OCI-LY3 (cell line): ENCODE data around the gene DIO1.
A peak's percentile ranks its signal among the peaks of the same experiment; 100 is the strongest.

Source experiments
- H2AFZ ChIP-seq: fragments of 200-600, 300-600 bp; shearing (Covaris generic); 2 replicates; pipeline ENCODE4 v1.6.0; 2014; ENCODE audit warnings: antibody characterized with exemption, low read depth, low read length
- H3K27ac ChIP-seq: fragments of 200-600, 300-600 bp; sonication (generic); 2 replicates; pipeline ENCODE4 v1.5.1; 2014; ENCODE audit warnings: mild to moderate bottlenecking, low read length, moderate library complexity, mixed read lengths
- H3K27me3 ChIP-seq: fragments of 200-600, 300-600 bp; sonication (generic); 2 replicates; pipeline ENCODE4 v1.6.1; 2014; ENCODE audit warnings: low read depth, low read length, mixed read lengths
- H3K36me3 ChIP-seq: fragments of 200-600, 300-600 bp; sonication (generic); replicated peaks from 2 replicates; pipeline ENCODE3; 2014; ENCODE audit warnings: low read depth, low read length, mixed read lengths
- H3K4me1 ChIP-seq: fragments of 300-600, 200-600 bp; sonication (generic); 2 replicates; pipeline ENCODE4 v1.6.1; 2014; ENCODE audit warnings: low read length, mixed read lengths
- H3K4me2 ChIP-seq: fragments of 200-600, 300-600 bp; sonication (generic); 2 replicates; pipeline ENCODE4 v1.6.1; 2014; ENCODE audit warnings: low read length, mixed read lengths
- H3K4me3 ChIP-seq: fragments of 300-600, 200-600 bp; sonication (generic); 2 replicates; pipeline ENCODE4 v1.5.1; 2014; ENCODE audit warnings: antibody characterized with exemption, mild to moderate bottlenecking, low read length, moderate library complexity
- H3K79me2 ChIP-seq: fragments of 300-600, 200-600 bp; shearing (Covaris generic); 2 replicates; pipeline ENCODE4 v1.6.1; 2014; ENCODE audit warnings: mild to moderate bottlenecking, low read length, mixed read lengths
- H3K9ac ChIP-seq: fragments of 300-600, 200-600 bp; shearing (Covaris generic); 2 replicates; pipeline ENCODE4 v1.6.0; 2014; ENCODE audit warnings: mild to moderate bottlenecking, low read length, moderate library complexity
- H3K9me3 ChIP-seq: fragments of 200-600, 300-600 bp; shearing (Covaris generic); 2 replicates; pipeline ENCODE4 v1.6.1; 2014; ENCODE audit warnings: low read length, mixed read lengths; ENCODE audit not compliant: insufficient read depth
- H4K20me1 ChIP-seq: fragments of 200-600, 300-600 bp; sonication (generic); 2 replicates; pipeline ENCODE4 v1.6.1; 2016; ENCODE audit warnings: low read length, mixed read lengths; ENCODE audit not compliant: insufficient read depth
- EZH2phosphoT487 ChIP-seq: fragments of 200-600 bp; shearing (Covaris generic); IDR thresholded peaks from 2 replicates; pipeline ENCODE4 v1.6.1; 2018; ENCODE audit warnings: antibody characterized with exemption, mixed run types, low read depth
- TF ChIP-seq, protein P1 (sequence below): fragments of 200-600, 300-600 bp; sonication (generic); IDR thresholded peaks from 2 replicates; pipeline ENCODE4 v1.5.1; 2014; ENCODE audit warnings: antibody characterized with exemption, low read length, low read depth

DIO1 gene

GRCh38 chr1:53957194-53957818 is 63.3 kb downstream of the DIO1 start:
- Histone ChIP-seq H3K4me2 (no peak overlapping the region), H3K4me3 (no peak overlapping the region)

GRCh38 chr1:53959664-53960250 is 65.8 kb downstream of the DIO1 start:
- H3K79me2 ChIP-seq = no peaks in the 10 kb centered on the region
- TF ChIP-seq, protein P1, sequence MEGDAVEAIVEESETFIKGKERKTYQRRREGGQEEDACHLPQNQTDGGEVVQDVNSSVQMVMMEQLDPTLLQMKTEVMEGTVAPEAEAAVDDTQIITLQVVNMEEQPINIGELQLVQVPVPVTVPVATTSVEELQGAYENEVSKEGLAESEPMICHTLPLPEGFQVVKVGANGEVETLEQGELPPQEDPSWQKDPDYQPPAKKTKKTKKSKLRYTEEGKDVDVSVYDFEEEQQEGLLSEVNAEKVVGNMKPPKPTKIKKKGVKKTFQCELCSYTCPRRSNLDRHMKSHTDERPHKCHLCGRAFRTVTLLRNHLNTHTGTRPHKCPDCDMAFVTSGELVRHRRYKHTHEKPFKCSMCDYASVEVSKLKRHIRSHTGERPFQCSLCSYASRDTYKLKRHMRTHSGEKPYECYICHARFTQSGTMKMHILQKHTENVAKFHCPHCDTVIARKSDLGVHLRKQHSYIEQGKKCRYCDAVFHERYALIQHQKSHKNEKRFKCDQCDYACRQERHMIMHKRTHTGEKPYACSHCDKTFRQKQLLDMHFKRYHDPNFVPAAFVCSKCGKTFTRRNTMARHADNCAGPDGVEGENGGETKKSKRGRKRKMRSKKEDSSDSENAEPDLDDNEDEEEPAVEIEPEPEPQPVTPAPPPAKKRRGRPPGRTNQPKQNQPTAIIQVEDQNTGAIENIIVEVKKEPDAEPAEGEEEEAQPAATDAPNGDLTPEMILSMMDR = peak; percentile 52
- TF ChIP-seq EZH2phosphoT487 = no peak
- H4K20me1 ChIP-seq = no peaks in the 10 kb centered on the region
- no peaks in the 10 kb centered on the region for H3K9me3 ChIP-seq
- no peak overlapping the region for H3K9ac ChIP-seq
- H3K36me3 ChIP-seq = peaks cover 13% of the 10 kb centered on the region
- no peak overlapping the region for H3K4me2 ChIP-seq
- no peak overlapping the region for H2AFZ ChIP-seq
- H3K4me1 ChIP-seq = peaks cover 19% of the 10 kb centered on the region
- H3K4me3 ChIP-seq = no peak overlapping the region
- no peak overlapping the region for H3K27ac ChIP-seq
- H3K27me3 ChIP-seq = no peaks in the 10 kb centered on the region

More at GRCh38 chr1:53957194-53957818, 63.3 kb downstream of the DIO1 start:
- Histone ChIP-seq H3K36me3 (peaks cover 13% of the 10 kb centered on the region), H3K9ac (no peak overlapping the region), H3K79me2 (no peaks in the 10 kb centered on the region), H3K27ac (no peak overlapping the region), H2AFZ (no peak overlapping the region), H3K9me3 (no peaks in the 10 kb centered on the region), H4K20me1 (no peaks in the 10 kb centered on the region), H3K27me3 (no peaks in the 10 kb centered on the region), H3K4me1 (peaks cover 9% of the 10 kb centered on the region)
- no peak for TF ChIP-seq EZH2phosphoT487
- TF ChIP-seq, protein P1 = no peak
